Ishikawa (cell line): ENCODE data around the gene SAMD1.

Experiments used
- EP300 ChIP-seq: IDR thresholded peaks from 2 replicates; pipeline ENCODE4 v1.6.1; 2012; ENCODE audit warnings: borderline replicate concordance
- FOXM1 ChIP-seq: IDR thresholded peaks from 2 replicates; pipeline ENCODE4 v1.6.1; 2012; ENCODE audit warnings: low read depth, borderline replicate concordance
- TAF1 ChIP-seq: IDR thresholded peaks from 2 replicates; pipeline ENCODE4 v1.6.1; 2012; ENCODE audit warnings: low read depth, mild to moderate bottlenecking
- YY1 ChIP-seq: IDR thresholded peaks from 2 replicates; pipeline ENCODE4 v1.6.1; 2012; ENCODE audit warnings: low read depth
- ZBTB7A ChIP-seq: IDR thresholded peaks from 2 replicates; pipeline ENCODE4 v1.6.1; 2012; ENCODE audit warnings: low read depth
- TF ChIP-seq, protein P1 (sequence below): IDR thresholded peaks from 2 replicates; pipeline ENCODE4 v1.6.1; 2012; ENCODE audit warnings: low read depth, mild to moderate bottlenecking
- TF ChIP-seq, protein P2 (sequence below): IDR thresholded peaks from 2 replicates; pipeline ENCODE4 v1.6.1; 2012

DNA sequence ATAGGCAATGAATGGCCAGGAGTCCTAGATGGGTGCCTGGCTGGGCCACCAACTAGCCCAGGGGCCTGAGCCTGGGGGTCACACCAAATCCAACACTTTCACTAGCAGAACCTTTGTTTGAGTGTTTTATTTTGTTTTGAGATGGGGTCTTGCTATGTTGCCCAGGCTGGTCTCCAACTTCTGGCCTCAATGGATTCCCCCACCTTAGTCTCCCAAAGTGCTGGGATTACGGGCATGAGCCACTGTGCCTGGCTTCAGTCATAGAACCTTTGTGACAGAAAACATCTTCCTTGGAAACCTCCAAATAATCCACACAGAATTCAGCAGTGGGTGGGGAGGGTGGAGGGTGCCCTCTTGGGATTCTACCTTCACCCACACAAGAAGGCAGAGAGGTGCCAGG is 20.9 kb upstream of the SAMD1 start:
- TF ChIP-seq ZBTB7A (no peak), TAF1 (no peak), EP300 (no peak), FOXM1 (no peak), YY1 (no peak)
- TF ChIP-seq, protein P1, sequence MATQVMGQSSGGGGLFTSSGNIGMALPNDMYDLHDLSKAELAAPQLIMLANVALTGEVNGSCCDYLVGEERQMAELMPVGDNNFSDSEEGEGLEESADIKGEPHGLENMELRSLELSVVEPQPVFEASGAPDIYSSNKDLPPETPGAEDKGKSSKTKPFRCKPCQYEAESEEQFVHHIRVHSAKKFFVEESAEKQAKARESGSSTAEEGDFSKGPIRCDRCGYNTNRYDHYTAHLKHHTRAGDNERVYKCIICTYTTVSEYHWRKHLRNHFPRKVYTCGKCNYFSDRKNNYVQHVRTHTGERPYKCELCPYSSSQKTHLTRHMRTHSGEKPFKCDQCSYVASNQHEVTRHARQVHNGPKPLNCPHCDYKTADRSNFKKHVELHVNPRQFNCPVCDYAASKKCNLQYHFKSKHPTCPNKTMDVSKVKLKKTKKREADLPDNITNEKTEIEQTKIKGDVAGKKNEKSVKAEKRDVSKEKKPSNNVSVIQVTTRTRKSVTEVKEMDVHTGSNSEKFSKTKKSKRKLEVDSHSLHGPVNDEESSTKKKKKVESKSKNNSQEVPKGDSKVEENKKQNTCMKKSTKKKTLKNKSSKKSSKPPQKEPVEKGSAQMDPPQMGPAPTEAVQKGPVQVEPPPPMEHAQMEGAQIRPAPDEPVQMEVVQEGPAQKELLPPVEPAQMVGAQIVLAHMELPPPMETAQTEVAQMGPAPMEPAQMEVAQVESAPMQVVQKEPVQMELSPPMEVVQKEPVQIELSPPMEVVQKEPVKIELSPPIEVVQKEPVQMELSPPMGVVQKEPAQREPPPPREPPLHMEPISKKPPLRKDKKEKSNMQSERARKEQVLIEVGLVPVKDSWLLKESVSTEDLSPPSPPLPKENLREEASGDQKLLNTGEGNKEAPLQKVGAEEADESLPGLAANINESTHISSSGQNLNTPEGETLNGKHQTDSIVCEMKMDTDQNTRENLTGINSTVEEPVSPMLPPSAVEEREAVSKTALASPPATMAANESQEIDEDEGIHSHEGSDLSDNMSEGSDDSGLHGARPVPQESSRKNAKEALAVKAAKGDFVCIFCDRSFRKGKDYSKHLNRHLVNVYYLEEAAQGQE = no peak
- TF ChIP-seq, protein P2, sequence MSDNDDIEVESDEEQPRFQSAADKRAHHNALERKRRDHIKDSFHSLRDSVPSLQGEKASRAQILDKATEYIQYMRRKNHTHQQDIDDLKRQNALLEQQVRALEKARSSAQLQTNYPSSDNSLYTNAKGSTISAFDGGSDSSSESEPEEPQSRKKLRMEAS = no peak
